HG02763 (cell line): ENCODE results near the gene KCNN3.
"Not testable (repeated sequence)": the region's sequence is repeated elsewhere in the genome, so short reads cannot be mapped to it uniquely, and the experiment has no call there.

ENCODE experiments used
- ATAC-seq: cut with Tn5 transposase; IDR thresholded peaks from one replicate; pipeline ENCODE4 v1.9.1; 2021; ENCODE audit warnings: mild to moderate bottlenecking, moderate library complexity; ENCODE audit not compliant: unreplicated experiment

The KCNN3 gene

GRCh38 chr1:154713005-154713404 is 157.1 kb downstream of the KCNN3 start:
- no peak for ATAC-seq

GRCh38 chr1:154712166-154712810 is 157.8 kb downstream of the KCNN3 start:
- ATAC-seq: no peak

- no peak for ATAC-seq
Observed at GRCh38 chr1:154711416-154711815, 158.7 kb downstream of the KCNN3 start.

- no peak for ATAC-seq
Observed at GRCh38 chr1:154710106-154710505, 160.0 kb downstream of the KCNN3 start.

GRCh38 chr1:154707901-154708463 is 162.1 kb downstream of the KCNN3 start:
- no peak for ATAC-seq

GRCh38 chr1:154706851-154707250 is 163.2 kb downstream of the KCNN3 start:
- ATAC-seq: no peak

- no peak for ATAC-seq
Observed at GRCh38 chr1:154705544-154705943, 164.5 kb downstream of the KCNN3 start.

GRCh38 chr1:154703170-154703569 is 166.9 kb downstream of the KCNN3 start:
- ATAC-seq: no peak

GRCh38 chr1:154698320-154699096 is 171.6 kb downstream of the KCNN3 start:
- ATAC-seq: no peak

- ATAC-seq: no peak
Observed at GRCh38 chr1:154697710-154698109, 172.4 kb downstream of the KCNN3 start.

GRCh38 chr1:154696456-154696855 is 173.6 kb downstream of the KCNN3 start:
- ATAC-seq: no peak

GRCh38 chr1:154695985-154696384 is 174.1 kb downstream of the KCNN3 start:
- ATAC-seq: no peak

GRCh38 chr1:154694995-154695394 is 175.1 kb downstream of the KCNN3 start:
- no peak for ATAC-seq

GRCh38 chr1:154689083-154689482 is 181.0 kb downstream of the KCNN3 start:
- no peak for ATAC-seq

GRCh38 chr1:154686507-154686906 is 183.6 kb downstream of the KCNN3 start:
- ATAC-seq: no peak

GRCh38 chr1:154683820-154684219 is 186.3 kb downstream of the KCNN3 start:
- ATAC-seq: no peak

- no peak for ATAC-seq
Observed at GRCh38 chr1:154682254-154682653, 187.8 kb downstream of the KCNN3 start.

- ATAC-seq: not testable (repeated sequence)
Observed at GRCh38 chr1:154677844-154678243, 192.2 kb downstream of the KCNN3 start.

- not testable (repeated sequence) for ATAC-seq
Observed at GRCh38 chr1:154676847-154677246, 193.2 kb downstream of the KCNN3 start.

GRCh38 chr1:154674456-154674855 is 195.6 kb downstream of the KCNN3 start:
- not testable (repeated sequence) for ATAC-seq

GRCh38 chr1:154672245-154672644 is 197.8 kb downstream of the KCNN3 start:
- not testable (repeated sequence) for ATAC-seq

GRCh38 chr1:154671412-154671811 is 198.7 kb downstream of the KCNN3 start:
- ATAC-seq: not testable (repeated sequence)
